GM21528 (cell line): ENCODE results near the gene FAM181A.
A peak's percentile ranks its signal among the peaks of the same experiment; 100 is the strongest.

Experiments used
- ATAC-seq: cut with Tn5 transposase; IDR thresholded peaks from one replicate; pipeline ENCODE4 v1.9.1; 2021; ENCODE audit warnings: mild to moderate bottlenecking, moderate library complexity; ENCODE audit not compliant: unreplicated experiment, low FRiP score

Gene FAM181A

DNA sequence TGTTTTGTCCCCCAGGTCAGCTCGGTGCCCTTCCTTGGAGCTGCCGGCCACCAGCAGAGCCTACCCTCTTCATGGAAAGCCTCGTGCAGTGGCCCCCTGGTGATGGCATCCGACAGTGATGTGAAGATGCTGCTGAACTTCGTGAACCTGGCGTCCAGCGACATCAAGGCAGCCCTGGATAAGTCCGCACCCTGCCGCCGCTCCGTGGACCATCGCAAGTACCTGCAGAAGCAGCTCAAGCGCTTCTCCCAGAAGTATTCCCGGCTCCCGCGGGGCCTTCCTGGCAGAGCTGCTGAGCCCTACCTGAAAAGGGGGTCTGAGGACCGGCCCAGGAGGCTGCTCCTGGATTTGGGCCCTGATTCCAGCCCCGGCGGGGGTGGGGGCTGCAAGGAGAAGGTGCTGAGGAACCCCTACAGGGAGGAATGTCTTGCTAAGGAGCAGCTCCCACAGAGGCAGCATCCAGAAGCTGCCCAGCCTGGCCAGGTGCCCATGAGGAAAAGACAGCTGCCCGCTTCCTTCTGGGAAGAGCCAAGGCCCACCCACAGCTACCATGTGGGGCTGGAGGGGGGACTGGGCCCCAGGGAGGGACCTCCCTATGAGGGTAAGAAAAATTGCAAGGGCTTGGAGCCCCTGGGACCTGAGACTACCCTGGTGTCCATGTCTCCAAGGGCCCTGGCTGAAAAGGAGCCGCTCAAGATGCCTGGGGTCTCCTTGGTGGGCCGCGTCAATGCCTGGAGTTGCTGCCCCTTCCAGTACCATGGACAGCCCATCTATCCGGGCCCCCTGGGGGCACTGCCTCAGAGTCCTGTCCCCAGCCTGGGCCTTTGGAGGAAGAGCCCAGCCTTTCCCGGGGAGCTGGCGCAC, 1.3 kb downstream of the FAM181A start:
- no peak for ATAC-seq

DNA sequence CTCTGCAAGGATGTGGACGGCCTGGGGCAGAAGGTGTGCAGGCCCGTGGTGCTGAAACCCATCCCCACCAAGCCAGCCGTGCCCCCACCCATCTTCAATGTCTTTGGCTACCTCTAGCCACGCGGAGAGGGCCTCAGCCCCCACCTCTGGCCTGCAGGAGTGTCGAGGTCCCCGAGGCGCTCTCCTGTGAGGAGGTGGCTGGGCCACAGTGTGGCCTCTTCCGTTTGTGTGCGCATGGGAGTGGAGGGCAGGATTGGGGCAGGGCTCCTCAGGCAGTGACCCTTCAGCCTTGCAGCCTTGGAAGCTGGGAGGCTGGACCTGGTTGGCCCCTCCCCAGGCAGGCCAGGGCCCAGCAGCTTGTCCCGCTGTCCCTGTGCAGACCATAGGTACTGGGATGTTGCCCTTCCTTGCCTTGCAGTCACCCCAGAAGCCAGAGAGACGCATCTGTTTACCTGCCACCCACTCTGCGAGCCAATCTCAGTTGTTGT, 1.9 kb downstream of the FAM181A start:
- ATAC-seq: no peak

DNA sequence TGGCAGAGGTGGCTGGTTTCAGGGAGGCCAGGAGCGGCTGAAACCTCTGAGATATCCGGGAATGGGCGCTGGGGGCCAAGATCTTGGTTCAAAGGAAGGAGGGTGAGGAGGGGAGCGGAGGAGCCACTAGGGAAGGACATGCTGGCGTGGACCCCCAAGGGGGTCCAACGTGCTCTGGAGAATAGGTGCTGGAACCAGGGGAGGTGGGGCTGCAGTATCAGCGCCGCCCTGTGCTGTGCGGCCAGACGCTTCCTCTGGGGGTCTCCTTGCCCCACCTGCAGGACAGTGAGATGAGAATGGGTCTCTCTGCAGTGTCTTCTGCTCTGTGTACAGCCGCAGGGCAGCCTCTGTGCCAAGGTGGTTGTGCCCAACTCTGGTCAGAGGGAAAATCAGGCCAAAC, 2.5 kb downstream of the FAM181A start:
- ATAC-seq: no peak

DNA sequence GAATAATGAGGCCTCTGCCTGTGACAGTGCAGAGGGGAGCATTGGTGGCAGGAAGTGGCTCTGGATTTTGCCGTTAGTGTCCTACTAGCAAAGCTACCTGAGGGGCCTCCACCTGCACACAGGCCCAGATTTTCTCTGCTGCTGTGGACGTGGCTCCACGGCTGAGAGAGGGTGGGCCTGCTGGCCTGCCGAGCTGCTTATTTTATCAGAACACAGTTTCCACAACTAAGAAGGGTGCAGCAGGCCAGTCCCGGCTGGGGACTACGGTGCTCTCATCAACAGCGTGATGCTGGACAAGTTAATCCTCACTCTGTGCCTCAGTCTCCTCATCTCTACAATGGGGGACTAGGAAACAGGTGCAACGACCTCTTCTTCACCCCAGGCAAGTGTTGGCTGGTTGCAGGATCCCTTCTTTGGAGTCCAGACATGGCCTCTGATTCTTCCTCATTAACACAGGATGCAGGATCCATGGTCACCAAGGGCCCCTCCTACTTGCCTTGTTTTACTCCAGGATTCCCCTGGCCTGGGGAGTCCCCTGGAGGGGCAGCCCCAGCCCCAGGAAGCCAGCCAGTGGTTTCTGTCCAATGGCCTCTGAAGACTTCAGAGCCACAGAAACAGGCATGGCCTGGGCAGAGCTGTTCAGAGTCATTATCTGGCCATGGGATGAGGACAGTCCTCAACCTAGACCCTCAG, 3.3 kb downstream of the FAM181A start:
- ATAC-seq: no peak

DNA sequence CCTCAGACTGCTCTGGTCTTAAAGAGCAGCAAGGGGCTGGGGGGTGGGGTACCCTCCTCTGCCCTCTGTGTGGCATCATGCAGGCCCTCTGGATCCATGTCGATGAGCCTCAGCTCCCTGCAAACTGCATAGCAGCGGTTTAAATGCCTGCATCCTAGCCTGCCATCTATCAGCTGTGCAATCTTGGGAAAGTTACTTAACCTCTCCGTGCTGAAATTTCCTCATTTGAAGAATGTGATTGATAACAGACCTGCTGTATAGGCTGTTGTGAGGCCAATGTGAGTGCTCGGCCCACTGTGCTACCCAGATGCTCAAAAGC, 3.8 kb downstream of the FAM181A start:
- no peak for ATAC-seq

DNA sequence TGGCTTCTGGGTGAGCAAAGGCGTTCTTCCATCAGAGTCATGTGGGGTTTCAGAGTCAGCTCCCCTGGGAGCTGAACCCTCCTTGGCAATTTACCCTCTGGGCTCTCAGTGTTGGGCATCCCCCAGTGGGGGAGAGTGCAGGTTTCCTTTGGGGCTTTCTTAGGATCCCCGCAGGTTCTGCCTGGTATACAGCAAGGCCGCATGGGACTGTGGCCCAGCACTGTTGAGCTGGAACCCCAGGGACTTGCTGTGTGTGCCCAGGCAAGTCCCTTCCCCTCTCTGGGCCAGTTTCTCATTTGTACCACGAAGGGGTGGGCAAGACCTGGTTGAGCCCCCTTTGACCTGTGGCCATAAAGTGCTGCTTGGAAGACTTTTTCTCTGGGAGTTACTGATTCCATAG, 5.5 kb downstream of the FAM181A start:
- ATAC-seq: no peak

DNA sequence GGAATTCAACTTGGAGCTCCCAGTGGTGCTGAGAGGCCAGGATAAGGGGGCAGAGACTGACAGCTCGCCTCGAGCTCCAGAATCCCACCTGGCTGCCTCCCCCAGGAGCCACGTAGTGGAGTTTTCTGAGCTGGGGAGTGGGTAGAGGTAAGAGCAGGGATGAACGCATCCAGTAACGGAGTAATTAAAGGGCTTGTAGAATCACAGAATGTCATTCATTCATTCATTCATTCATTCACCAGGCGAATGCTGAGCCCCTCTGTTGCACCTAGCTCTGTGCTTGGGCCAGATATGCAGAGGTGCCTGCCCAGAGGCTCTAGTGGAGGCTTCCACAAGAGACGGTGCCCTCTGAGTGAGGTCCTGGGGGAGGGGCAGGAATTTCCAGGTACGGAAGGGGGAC, 8.1 kb downstream of the FAM181A start:
- no peak for ATAC-seq

DNA sequence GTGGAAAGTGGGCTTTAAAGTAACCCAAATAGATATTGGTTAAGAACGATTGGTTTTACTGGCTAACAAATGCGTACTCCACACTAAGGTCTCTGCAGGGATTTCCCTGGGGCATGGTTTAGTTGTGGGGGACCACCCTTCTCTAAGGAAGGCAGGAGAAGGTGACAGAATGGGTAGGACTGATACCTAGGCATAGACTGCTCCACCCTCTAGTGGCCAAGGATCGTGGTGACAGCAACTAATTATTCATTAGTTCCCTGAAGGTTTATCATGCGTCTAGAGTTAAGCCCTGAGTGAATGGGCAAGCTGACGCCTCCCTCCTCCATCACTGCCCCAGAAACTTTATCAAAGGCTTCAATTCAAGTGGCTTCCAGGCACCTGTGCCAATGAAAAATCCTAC, 9.1 kb downstream of the FAM181A start:
- no peak for ATAC-seq

DNA sequence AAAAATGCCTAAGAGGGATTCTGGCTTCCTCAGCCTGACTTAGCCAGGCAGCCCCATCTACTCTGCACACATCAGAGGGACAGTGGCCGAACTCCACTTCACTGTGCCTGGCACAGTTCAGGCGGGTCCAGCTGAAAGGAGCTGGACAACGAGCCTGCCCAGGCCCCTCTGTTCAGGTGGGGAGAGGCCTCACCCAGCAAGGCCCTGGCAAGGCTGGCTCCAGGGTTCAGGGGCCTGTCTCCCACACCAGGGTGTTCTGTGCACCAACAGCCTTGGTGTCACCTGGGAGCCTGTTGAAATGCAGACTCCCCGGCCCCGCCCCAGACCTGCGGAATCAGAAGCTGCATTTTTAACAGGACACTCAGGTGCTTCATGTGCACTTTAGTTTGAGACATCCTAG, 9.8 kb downstream of the FAM181A start:
- ATAC-seq: no peak

DNA sequence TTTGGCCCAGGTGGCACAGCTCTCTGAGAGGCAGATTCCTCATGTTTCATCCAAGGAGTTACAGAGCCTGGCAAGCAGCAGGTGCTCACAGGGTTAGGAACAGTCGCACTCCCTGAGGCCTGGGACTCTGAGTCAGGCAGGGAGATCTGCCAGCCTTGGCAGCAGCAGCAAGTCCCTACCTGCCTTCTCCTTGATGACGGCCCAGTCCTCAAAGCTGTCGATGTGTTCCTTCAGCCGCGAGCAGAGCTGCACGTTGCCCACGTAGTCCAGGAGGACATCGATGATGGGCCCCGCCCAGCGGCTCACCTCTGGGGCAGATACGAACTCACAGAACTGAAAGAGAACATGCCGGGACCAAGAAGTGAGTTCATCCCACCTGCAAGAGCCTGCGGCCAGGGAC, 10.4 kb downstream of the FAM181A start:
- no peak for ATAC-seq

DNA sequence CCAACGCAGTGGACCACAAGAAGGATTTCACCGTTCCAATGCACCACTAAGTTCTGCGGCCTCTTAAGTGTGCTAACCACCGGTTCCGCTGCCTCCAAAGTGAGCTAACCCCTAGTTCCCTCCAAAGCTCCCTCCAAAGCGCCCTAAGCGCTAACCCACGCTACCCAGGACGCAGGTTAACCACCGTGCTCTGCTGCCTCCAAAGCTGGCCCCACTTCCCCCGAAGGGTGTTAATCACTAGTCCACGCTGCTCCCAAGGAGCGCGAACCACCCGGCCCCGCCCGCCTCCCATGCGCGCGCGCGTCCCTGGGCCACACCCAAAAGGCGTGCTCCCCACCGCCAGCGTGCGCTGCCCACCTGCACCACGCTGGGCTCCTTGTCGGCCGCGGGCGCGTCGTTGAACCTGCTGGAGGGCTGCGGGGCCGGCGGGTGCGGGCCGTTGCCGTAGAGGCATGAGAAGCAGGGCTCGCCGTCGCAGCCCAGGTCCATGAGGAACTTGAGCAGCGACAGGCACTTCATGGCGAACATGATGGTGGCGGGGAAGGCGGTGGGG, 11.7 kb downstream of the FAM181A start:
- no peak for ATAC-seq

DNA sequence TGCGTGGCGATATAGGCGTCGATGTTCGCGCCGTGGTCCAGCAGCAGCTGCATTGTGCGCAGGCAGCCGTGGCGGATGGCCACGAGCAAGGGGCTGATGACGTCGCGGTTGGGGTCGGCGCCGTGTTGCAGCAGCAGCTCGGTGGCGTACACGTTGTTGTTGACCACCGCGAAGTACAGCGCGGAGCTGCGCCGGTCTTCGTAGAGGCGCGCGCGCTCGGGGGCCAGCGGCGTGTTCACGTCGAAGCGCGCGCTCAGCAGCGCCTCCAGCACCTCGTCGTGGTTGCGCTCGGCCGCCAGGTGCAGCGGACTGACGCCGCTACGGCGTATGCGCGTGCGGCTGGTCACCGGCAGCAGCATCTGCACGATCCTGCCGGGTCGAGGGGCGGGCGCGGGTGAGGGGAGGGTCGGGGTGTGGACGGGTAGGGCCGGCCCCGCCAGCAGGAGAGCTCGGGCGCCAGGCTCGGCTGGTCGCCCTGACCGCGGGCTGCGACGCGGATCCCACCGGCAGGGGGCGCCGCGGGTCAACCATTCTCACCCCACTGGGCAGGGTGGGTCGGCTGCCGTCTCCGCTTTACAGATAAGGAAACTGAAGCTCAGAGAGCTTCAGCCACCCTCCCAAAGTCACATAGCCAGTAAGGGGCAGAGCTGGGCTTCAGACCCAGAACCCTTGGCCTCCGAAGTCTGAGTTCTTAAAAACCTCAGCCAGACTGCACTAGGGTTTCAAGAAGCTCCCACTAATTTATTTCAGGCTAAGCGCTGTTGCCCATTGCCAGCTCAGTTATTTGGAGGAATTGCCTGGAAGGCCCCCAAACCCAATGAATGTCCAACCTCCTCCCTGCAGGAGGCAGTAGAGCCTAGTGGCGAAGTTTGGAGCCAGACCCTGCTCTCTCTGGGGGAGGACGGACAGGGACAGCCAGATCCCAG, 12.4 kb downstream of the FAM181A start:
- ATAC-seq: peak; percentile 85

DNA sequence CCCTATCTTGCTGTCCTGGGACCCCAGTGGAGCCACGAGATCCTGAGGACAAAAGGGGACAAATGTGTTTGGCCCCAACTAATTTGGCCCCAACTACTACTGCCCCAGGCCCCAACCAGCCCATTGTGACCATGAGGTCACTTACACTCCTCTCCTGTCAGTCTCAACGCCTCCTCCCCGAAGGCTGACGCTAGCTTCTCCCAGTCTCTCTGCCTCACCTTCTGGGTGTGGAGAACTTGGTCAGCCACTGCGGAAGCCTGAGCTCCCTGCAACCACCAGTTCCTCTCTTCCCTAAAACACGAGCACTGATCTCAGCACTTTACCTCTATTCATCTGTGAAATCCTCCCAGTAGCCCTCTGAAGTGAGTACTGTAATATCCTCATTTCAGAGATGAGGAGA, 13.3 kb downstream of the FAM181A start:
- no peak for ATAC-seq

DNA sequence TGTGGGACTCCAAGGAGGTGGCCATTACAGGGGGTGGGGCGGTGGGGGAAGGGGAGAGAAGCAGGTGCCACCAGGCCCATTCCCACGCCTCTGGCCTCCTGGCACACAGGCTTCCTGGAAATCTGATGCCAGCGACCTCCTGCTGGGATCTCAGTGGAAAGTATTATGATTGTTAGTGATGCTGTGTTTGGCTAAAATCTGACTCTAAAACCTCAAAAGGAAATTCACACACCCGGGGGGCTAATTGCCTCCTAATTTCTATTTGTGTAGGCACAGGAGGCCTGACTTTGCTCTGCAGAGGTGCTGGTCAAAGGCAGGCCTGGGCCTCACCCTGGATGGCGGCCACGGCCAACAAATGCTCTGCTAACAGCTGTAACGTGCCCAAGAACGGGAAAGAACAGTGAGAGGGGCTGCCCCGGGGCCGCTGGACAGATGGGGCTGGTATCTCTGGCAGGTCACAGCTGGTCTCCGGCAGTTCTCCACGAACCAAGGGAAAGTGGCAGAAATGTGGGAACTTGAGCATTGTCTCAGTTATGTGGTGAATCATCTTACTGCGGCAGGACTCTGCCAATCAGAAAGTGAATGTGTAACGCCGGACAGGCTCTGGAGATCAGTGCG, 14.3 kb downstream of the FAM181A start:
- ATAC-seq: no peak

DNA sequence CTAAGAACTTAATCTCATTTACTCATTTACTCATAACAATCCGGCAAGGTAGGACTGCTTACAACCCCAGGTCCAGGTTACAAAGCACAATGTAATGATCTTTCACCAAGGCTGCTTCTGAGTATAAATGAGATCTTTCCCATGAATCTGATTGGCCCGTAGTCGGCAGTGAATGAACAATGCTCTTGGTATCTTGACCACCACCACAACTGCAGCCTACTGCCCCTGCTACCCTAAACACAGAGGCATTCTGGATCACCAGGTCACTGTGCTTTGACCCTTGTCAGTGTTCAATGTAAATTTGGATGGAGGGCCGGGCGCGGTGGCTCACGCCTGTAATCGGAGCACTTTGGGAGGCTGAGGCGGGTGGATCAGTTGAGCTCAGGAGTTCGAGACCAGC, 15.9 kb downstream of the FAM181A start:
- ATAC-seq: no peak

DNA sequence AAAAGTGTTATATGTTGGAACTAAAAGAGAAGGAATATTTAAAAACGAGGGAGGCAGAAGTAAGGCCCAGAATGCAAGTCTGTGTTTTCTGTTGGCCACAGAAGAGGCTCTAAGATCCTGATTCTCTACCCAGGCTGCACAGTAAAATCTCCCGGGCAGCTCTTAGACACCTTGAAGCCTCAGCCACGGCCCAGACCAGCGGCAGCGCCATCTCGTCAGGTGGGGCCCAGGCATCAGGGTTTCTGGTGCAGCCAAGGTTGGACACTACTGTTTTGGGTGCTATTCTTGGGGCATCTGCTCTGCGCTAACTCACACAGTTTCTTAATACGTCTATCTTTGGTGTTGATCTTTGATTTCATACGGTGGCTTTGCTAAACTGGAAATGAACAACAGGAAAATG, 16.8 kb downstream of the FAM181A start:
- no peak for ATAC-seq

DNA sequence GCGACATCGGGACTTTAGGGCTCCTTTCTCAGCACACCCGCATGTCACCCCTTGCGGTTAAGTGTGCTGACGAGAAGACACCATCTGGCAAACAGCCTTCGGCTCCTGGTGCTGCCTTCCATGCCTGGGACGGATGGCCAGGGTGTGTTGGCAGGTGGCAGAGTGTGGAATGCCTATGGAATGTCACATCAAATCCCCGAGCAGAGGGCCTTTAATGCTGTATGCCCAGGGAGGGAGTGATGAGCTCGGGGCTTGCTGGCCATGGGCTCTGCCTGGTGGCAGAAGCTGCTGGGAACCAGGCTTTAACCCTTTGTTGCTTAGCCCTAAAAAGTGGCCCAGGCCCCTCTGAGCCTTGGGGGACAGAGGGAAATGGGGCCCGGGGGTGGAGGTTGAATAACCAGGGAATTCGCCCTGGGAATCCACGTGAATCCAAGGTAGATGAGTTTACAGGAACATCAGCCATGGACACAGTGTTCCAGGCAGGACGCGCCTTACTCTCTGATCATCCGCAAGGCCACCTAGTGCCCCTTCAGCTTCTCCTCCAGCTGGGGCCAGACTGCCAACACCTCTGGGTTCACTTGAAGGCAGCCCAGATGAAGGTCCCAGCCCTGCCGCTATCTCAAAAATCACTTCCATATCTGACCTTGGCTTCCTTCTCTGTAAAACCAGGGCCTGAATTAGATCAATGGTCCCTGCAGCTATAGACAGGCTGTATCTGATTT, 17.4 kb downstream of the FAM181A start:
- ATAC-seq: no peak

DNA sequence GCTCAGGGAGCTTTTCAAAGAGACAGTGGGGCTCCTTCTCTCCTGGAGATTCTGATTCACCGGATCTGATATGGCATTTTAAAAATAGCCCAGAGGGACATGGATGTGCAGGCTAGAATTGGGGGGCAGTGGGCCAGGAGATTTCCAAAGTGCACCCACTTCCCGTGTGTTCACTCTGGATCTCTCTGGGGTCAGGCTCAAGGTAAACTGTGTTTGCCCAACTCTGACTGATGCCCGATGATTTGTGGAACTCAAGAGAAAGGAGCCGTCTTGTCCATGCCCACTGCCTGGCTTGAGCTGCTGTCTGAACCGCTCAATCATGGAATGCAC, 17.9 kb downstream of the FAM181A start:
- no peak for ATAC-seq

DNA sequence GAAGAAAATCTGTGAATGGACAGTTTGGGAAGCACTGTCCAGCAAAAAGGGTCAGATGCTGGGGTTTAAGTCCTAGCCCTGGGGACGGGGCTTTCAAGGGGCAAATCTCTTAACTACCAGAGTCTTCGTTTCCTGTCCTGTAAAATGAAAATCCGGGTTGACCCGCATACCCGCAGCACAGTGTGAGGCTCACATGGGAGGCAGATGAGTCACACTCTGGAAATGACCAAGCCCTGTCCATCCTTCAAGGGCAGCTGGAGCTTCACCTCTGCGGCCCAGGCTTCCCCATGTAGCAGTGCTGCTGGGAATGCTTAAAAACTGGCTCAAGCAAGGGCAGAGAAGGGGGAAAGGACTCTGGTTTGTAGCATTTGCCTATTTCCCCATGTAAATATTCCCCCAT, 19.0 kb downstream of the FAM181A start:
- ATAC-seq: no peak
